ENCODE measurements around the gene ALDH1A3.

Gene ALDH1A3

GRCh38 chr15:100897221-100898151, 17.9 kb downstream of the ALDH1A3 start:
- no peak for TF ChIP-seq ZNF274 (IDR thresholded peaks at IDR 0.05; ENCODE audit: low read depth, low read length)
- H3K4me3 ChIP-seq (ENCODE audit: low read length) = no peak overlapping the region

DNA sequence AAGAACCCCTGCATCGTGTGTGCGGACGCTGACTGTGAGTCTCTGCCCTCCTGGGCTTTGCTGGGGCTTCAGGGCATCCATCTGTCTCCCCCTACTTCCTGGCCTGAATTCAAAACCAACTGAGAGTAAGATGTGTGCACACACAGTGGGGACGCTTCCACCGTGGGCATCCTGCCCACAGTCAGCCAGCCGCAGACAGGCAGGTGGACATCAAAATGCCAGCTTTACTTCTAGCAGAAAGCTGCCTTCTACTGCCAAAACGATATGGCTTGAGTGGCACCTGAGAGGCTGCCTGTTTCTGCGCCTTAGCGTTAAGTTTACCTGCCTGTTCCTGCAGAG, 18.5 kb downstream of the ALDH1A3 start:
- no peak for TF ChIP-seq ZNF274 (IDR thresholded peaks at IDR 0.05; ENCODE audit: low read depth, low read length)

DNA sequence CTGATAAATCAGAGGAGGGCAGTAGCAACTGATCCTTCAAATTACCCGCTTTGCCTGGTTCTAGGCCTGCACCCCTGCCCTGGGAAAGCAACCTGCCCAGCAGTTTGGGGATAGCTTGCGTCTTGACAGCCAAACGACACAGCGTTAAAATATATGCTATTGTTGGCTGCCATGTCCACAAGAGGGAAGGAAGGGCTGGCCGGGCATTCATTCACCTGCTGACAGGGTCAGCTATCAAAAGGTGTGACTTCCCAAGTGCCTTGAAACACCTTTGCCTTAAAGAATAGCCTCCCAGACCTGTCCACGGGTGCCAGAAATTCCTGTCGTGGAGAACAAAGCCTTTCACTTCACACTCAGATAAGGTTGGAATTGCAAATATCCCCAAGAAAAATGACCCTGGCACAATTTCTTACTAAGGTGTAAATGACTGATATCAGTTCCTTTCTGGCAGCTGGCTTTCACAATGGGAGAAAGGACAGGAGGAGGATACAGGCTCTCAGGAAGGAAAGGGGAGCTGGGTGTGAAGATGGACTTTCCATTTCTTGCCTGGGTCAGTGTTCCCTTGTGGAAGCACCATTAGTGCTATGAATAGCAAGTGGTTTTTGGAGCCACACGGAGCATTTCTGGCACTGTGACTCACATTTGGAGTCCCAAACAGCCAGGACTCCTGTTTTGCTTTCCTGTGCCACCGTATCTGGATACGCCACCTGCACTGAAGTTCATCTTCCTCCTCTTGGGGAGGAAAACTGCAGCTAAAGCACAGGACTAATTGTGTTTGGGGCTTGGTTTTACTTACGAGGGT, 19.2 kb downstream of the ALDH1A3 start:
- no peak overlapping the region for H3K4me3 ChIP-seq (ENCODE audit: low read length)
- TF ChIP-seq ZNF274 (IDR thresholded peaks at IDR 0.05; ENCODE audit: low read depth, low read length) = no peak

More for the DNA sequence above, 18.5 kb downstream of the ALDH1A3 start:
- H3K4me3 ChIP-seq (ENCODE audit: low read length) = no peak overlapping the region

DNA sequence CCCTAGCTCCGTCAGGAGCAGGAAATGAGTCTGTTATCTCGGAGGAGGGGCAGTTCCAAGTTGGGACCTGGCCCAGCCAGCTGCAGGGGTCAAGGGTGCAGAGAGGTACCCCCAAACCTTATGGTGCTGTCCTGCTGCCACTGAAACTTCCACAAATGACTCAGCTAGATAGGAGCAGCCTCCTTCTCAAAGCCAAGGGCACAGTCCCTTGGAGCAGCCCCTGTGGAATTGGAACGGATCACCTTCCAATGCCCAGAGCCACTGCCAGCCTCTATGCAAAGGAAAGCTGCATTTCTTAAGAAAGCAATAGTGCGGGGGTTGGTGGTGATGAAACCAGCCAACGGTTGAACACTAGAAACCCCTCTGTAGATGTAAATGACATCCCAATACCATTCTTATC, 20.0 kb downstream of the ALDH1A3 start:
- TF ChIP-seq ZNF274 (IDR thresholded peaks at IDR 0.05; ENCODE audit: low read depth, low read length) = no peak
- H3K4me3 ChIP-seq (ENCODE audit: low read length) = no peak overlapping the region

- no peak for TF ChIP-seq ZNF274 (IDR thresholded peaks at IDR 0.05; ENCODE audit: low read depth, low read length)
- no peak overlapping the region for H3K4me3 ChIP-seq (ENCODE audit: low read length)
Observed at GRCh38 chr15:100900136-100900794, 20.6 kb downstream of the ALDH1A3 start.

GRCh38 chr15:100900795-100901169, 21.2 kb downstream of the ALDH1A3 start:
- no peak overlapping the region for H3K4me3 ChIP-seq (ENCODE audit: low read length)
- no peak for TF ChIP-seq ZNF274 (IDR thresholded peaks at IDR 0.05; ENCODE audit: low read depth, low read length)

DNA sequence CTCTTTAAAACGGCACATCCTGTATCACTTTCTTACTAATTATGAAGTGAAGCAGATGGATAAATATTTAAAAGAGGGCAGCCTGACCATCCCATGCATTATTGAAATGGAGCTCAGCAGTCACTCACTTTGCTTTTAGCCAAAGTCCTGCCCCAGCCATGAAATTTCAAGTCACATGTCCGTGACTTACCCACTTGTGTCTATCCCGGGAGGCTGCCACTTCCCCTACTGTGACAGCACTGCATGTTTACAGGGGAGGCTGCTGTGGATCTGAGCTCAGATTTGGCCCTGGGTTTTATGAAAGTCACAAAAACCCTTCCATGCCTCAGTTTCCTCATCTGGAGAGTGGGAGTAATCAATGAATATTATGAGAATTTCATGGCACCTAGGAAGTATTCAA, 21.7 kb downstream of the ALDH1A3 start:
- TF ChIP-seq ZNF274 (IDR thresholded peaks at IDR 0.05; ENCODE audit: low read depth, low read length) = no peak
- no peak overlapping the region for H3K4me3 ChIP-seq (ENCODE audit: low read length)

DNA sequence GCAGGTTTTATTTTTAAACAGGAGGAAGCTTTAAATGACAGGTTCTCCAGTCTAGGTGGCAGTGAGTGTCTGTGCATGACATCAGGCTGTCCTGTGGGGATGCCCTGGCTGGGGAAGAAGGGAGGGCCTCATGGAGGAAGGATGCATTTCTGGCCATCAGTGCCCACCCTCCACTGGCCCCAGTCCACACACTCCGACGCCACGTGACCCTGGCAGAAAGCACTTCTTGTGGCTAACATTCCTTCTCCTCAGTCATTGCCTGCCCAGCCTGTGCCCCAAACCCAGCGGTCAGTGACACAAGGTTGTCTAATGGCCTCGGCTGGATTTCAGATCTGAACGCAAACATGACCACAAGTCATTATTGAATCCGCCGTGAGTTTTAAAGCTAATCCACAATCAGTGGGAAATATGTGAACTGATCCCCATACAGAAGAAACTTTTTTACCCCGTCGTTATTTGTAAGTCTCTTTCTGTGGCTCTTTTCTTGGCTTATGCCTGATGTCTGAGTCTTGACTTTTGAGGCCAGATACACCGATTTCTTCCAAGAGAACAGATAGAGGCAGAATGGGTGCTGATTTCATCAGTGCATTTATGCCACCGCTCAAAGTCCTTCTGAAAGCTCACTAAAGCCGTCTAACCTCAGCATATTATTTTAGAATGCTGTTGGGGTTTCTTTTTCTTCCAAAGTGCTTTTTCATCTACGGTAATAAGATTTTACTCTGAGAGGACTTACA, 22.2 kb downstream of the ALDH1A3 start:
- H3K4me3 ChIP-seq (ENCODE audit: low read length) = no peak overlapping the region
- no peak for TF ChIP-seq ZNF274 (IDR thresholded peaks at IDR 0.05; ENCODE audit: low read depth, low read length)

GRCh38 chr15:100902436-100903167, 23.0 kb downstream of the ALDH1A3 start:
- H3K4me3 ChIP-seq (ENCODE audit: low read length) = no peak overlapping the region
- TF ChIP-seq ZNF274 (IDR thresholded peaks at IDR 0.05; ENCODE audit: low read depth, low read length) = no peak

- no peak for TF ChIP-seq ZNF274 (IDR thresholded peaks at IDR 0.05; ENCODE audit: low read depth, low read length)
- no peak overlapping the region for H3K4me3 ChIP-seq (ENCODE audit: low read length)
Observed at GRCh38 chr15:100903168-100903554, 23.5 kb downstream of the ALDH1A3 start.

DNA sequence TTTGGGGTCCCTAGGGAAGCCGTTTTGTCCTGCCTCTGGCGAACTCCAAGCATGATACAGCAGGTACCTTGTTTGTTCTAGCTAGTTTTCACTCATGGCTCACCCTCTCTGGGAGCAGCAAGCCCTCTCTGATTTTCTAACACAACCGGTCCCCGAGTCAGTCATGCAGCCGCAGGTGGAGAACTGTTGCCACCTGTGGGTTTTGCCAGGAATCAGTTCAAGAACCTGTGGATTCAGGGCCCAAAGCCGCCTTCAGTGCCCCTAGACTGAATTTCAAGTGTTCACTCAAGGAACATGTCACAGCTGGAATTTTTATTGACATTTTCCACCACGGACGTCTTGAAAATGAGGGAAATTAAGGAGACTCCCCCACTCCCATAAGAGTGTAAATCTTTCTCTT, 26.2 kb downstream of the ALDH1A3 start:
- no peak for TF ChIP-seq ZNF274 (IDR thresholded peaks at IDR 0.05; ENCODE audit: low read depth, low read length)
- H3K4me3 ChIP-seq (ENCODE audit: low read length) = no peak overlapping the region

DNA sequence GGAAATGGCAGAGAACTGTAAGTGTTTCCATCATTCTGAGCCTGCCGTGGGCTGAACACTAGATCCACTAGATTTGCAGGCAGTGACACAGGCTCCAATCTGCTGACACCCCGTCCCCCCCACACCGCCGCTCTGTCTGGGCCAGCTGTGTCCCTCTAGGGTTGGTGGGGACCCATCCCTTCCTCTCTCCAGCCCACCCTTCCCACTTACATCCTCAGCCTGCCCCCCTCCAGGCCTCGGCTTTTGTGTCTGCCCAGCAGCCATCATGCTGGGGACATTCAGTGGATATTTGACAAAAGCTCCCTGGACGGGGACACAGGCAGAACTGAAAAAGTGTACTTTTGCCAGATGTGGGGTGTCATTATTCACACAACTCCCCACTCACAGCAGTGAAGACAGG, 28.8 kb downstream of the ALDH1A3 start:
- no peak overlapping the region for H3K4me3 ChIP-seq (ENCODE audit: low read length)
- TF ChIP-seq ZNF274 (IDR thresholded peaks at IDR 0.05; ENCODE audit: low read depth, low read length) = no peak

DNA sequence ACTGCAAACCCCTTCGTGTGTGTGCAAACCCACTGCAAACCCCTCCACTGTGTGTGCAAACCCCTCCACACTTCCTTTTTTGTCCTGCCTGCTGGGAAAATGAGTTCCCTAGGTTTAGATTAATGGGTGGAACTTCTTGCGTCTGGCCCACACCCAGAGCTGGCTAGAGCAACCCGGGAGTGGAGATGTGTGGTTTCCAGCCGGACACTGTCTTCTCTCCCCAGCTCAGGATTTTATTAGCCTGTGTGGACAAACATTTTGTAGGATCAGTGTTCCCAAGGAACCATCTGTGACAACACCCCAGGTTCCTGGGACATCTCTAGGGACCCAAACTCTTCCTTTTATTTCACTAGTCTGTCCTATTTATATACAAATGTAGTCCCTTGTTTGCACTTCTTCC, 29.9 kb downstream of the ALDH1A3 start:
- H3K4me3 ChIP-seq (ENCODE audit: low read length) = no peak overlapping the region
- no peak for TF ChIP-seq ZNF274 (IDR thresholded peaks at IDR 0.05; ENCODE audit: low read depth, low read length)

Data from GM08714 (cell line).